ENCODE results near the gene H2AZ2.
"Not testable (repeated sequence)": the region's sequence is repeated elsewhere in the genome, so short reads cannot be mapped to it uniquely, and the experiment has no call there.

The H2AZ2 gene

GRCh38 chr7:44811093-44811492, 36.8 kb downstream of the H2AZ2 start:
- DNase-seq = no peak

DNA sequence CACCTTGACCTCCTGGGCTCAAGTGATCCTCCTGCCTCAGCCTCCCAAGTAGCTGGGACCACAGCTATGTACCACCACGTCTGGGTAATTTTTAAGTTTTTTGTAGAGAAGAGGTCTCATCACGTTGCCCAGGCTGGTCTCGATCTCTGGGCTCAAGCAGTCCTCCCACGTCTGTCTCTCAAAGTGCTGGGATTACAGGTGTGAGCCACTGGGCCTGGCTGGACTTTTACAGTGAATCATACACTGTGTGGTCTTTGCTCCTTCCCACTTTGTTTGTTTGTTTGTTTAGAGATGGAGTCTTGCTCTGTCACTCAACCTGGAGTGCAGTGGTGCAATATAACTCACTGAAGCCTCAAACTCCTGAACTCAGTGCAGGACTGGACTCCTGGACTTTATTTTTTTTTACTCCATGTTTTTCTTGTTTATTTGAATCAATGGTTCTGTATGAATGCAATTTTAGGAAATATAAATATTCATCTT, 38.9 kb downstream of the H2AZ2 start:
- no peak for DNase-seq

- DNase-seq = no peak
These were observed 41.9 kb downstream of the H2AZ2 start for GRCh38 chr7:44805950-44806349.

- peak; percentile 21 for DNase-seq
These were observed 43.9 kb downstream of the H2AZ2 start for GRCh38 chr7:44803828-44804519.

DNA sequence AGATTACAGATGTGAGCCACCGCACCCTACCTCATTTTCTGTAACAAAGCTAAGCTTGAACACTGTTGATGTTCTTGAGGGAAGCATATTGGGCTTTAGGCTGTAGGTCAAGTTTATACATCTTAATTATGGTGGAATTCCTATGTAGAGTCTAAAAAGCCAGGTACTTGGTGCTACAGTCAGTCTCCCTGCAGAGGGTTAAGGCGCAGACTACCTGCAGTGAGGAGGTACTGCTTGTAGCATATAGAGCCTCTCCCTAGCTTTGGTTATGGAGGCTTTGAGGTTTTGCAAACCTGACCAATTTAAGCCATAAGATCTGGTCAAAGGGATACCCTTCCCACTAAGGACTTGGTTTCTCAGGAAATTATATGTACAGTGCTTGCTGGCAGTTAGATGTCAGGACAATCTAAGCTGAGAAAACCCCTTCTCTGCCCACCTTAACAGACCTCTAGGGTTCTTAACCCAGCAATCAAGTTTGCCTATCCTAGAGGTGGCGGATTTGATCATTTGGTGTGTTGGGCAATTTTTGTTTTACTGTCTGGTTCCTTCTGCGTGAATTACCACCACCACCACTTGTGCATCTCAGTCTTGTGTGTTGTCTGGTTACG, 45.4 kb downstream of the H2AZ2 start:
- no peak for DNase-seq

GRCh38 chr7:44801890-44802289, 46.0 kb downstream of the H2AZ2 start:
- no peak for DNase-seq

GRCh38 chr7:44799939-44800338, 47.9 kb downstream of the H2AZ2 start:
- DNase-seq = no peak

DNA sequence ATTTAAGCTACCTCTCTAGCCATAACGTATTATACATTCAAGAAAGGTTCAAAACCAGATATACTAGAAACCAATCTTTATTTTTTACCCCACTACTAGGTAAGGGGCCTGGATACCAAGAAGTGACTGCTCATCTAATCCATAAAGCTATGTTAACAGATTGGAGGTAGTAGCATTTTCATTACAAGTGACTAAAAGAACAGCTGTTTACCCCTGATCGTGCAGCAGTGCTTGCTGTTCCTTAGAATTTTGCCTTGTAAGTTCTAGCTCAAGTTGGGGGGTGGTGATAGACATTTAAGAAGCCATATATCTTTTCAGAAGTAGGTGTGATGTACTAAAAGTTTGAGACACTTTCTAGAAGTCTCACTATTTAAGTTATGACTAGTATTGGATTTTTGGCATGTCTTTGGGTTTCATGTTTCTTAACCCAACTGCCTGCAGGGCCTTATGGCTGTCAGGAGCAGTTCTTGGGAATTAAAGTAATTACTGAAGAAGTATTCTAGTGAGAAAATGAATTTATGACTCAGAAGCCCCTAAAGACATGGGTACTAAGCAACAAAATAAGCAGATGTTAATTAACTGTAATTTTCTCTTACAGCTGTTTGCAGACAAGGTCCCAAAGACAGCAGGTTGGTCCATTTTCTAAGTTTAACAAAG, 49.1 kb downstream of the H2AZ2 start:
- no peak for DNase-seq

GRCh38 chr7:44797329-44798258, 50.3 kb downstream of the H2AZ2 start:
- DNase-seq = peak; percentile 89

DNA sequence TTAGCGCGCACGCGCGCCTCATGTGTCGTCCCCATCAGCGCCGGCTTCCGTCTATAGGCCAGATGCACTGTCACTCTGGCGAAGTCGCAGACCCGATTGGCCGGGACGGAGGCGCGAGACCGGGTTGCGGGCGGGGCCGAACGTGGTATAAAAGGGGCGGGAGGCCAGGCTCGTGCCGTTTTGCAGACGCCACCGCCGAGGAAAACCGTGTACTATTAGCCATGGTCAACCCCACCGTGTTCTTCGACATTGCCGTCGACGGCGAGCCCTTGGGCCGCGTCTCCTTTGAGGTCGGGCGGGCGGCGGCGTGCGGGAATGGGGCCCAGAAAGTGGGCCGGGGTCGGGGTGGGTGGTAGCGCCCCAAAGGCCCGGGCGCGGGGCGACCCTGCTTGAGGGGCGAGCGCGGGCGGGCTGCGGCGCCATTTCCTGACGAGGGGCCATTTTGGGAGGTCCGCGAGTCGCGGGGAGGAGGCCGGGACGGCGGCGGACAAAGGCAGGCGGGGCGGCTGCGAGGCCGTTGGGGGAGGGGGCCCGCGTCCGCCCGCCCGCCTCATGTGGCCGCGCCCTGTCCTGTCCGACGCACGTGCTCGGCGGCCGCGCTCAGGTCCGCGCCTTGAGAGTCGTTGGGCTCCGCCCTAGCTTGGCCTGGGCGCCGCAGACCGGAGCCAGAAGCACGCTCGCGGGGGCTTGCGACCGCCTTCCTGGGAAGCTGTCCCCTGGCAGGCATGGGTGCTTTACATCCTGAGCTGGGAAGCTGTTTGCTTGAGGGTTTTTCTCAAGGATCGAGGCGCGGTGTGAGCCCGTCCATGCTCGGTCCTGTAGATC, 51.2 kb downstream of the H2AZ2 start, which contains the start of gene PPIA:
PPIA (plus strand) TSS at position 178 of the 825 bp plus-strand sequence; CDS start at position 222, 44 bp downstream.
- peak; percentile 99 for DNase-seq

DNA sequence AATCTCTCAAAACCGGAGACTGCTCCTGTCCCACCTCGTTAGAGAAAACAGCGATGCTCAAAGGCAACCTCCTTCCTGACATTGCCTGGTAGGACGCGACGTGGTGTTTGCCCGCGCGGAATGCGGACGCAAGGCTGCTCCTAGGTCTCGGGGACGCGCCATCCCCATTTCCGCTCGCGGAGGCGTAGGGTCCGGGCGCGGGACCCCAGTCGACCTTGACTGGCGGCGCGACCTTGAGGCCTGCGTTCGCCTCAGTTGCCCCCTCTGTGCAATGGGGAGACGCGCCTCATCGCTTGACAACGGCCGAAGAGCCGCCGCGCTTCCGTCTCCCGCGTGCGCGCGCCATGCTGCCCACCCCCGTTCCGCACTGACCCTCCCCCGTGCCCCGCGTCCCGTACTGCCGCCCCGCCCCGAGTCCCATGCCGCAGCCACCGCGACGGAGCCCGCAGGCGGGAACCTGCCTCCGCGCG, 51.8 kb downstream of the H2AZ2 start:
- DNase-seq = no peak

- no peak for DNase-seq
These were observed 53.6 kb downstream of the H2AZ2 start for GRCh38 chr7:44794331-44794730.

DNA sequence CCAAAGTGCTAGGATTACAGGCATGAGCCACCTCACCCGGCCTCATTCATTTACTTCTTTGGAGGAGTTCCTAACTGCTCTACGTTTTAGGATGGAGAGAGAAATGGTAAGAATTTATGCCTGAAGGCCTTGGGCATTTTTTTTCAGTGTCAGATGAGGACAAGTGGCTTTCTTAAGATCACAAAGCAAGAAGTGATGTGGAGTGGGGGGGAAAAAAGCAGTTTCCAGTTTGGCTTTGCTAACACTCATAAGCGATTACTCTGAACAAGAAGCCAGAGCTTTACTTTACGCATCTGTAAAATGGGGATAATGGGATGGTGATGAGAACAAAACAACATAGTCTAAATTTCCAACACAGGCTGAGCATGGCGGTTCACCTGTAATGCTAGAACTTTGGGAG, 54.0 kb downstream of the H2AZ2 start:
- DNase-seq = no peak

GRCh38 chr7:44791278-44792219, 56.3 kb downstream of the H2AZ2 start:
- DNase-seq = no peak

DNA sequence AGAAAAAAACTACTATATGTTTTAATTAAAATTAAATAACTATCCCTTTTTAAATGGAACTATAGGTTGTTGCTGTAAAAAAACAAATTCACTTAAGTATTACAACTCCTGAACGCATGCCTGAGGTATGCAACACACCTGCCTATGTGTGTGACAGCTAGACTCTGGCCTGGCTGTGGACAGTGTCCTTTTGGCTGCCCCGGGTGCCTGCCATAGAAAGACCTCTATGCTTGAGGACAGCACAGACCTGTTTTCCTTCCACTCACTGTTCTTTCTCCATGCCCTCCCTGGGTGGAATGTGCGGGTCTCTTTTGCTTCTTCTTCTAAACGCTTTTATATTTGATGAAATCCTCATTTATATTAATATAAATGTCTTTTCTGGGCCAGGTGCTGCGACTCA, 57.9 kb downstream of the H2AZ2 start:
- DNase-seq = no peak

DNA sequence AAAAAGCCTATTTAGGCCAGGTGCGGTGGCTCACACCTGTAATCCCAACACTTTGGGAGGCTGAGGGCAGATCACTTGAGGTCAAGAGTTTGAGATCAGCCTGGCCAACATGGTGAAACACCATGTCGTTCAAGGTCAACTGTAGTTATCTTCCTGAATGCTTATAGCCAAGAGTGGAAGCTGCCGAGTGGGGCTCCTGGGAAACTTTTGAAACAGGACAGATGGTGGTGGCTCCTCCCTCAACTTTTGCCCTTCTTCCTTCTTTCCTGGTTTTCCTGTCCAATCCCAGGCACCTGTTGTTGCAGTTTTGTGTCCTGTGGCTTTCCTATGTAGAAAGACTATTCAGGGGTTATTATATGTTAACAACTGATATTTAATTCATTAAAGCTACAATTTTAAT, 60.1 kb downstream of the H2AZ2 start:
- no peak for DNase-seq

GRCh38 chr7:44787041-44787440, 60.8 kb downstream of the H2AZ2 start:
- no peak for DNase-seq

DNA sequence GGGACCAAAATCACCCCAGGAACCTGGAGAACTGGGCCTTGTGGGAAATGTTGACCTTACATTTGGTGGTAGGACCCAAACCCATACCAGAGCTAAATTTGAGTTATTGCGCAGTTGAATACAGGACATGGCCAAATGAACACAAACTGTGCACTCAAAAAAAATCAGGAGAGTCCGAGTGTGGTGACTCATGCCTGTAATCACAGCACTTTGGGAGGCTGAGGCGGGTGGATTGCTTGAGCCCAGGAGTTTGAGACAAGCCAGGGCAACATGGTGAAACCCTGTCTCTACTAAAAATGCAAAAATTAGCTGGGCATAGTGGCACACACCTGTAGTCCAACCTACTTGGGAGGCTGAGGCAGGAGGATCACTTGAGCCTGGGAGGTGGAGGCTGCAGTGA, 62.7 kb downstream of the H2AZ2 start:
- not testable (repeated sequence) for DNase-seq

DNA sequence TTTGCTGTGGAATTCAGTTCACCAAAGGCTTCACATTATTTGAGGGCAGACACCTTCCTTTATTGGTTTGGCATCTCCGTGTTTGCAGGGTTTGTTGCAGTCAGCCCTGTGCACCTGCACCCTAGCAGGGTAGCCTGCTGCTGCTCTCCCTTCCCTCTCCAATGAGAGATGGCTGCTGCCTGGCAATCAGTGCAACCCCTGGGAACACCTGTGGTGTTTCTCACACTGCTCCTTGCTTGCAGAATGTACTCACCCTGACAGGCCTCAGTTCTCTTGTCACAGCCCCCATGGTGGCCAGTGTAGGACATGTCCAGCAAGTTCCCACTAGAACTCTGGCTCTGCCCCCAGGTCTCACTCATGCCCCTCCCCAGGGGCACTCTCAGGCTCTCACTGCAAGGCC, 63.5 kb downstream of the H2AZ2 start:
- DNase-seq = no peak

DNA sequence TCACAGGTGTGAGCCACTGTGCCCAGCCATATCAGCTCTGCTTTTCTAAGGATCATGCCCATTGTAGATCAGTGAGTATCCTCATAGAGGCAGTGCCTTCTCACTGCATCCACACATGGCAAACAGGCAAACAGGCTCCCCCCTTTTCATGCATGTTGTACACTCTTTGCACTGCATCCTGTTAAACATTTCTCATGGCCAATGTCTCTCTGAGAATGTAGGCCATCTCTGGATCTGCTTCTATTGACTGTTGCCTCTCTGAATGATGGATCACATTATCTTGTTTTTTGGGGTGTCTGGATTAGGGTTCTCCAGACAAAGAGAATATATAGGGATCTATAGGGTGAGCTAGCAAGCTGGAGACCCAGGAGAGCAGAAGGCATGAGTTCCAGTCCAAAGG, 64.5 kb downstream of the H2AZ2 start:
- DNase-seq = no peak

- no peak for DNase-seq
These were observed 65.4 kb downstream of the H2AZ2 start for GRCh38 chr7:44782460-44782859.
